Suprapubic skin (tissue), 4 donors: ENCODE measurements around the gene C6orf141. TPM values are rescaled to one million over a fixed set of nuclear protein-coding genes. Genes with fewer than 3 reads are reported as not detected.

Experiments used
- DNase-seq, 2 donors: peaks; one replicate each; pipeline ENCODE4 v3.0.0-alpha.2; 2019; ENCODE audit warnings: low spot score in 2 of 2
- H3K27ac ChIP-seq: fragments of 200-600 bp; sonication (generic); one replicate; pipeline ENCODE4 v1.5.1; 2019
- H3K27me3 ChIP-seq: fragments of 200-600 bp; sonication (generic); one replicate; pipeline ENCODE4 v1.5.1; 2019
- H3K36me3 ChIP-seq: fragments of 200-600 bp; sonication (generic); one replicate; pipeline ENCODE4 v1.5.1; 2019
- H3K4me1 ChIP-seq: fragments of 200-600 bp; sonication (generic); one replicate; pipeline ENCODE4 v1.5.1; 2019
- H3K4me3 ChIP-seq: fragments of 200-600 bp; sonication (generic); one replicate; pipeline ENCODE4 v1.5.1; 2019; ENCODE audit warnings: mild to moderate bottlenecking
- H3K9me3 ChIP-seq: fragments of 200-600 bp; sonication (generic); one replicate; pipeline ENCODE4 v1.5.1; 2019
- EP300 ChIP-seq: sonication (generic); formaldehyde crosslinking; IDR thresholded peaks from one replicate; pipeline ENCODE4 v1.6.1; 2017; ENCODE audit warnings: antibody characterized with exemption
- POLR2A ChIP-seq, 2 donors: fragments of 450-650 bp; IDR thresholded peaks; one replicate each; pipeline ENCODE4 v1.6.1; 2017; ENCODE audit warnings: antibody characterized with exemption in 2 of 2, mild to moderate bottlenecking in 2 of 2, moderate library complexity in 2 of 2
- POLR2AphosphoS5 ChIP-seq, 3 donors: sonication (generic); formaldehyde crosslinking; IDR thresholded peaks; one replicate each; pipeline ENCODE4 v1.6.1; 2017; ENCODE audit warnings: antibody characterized with exemption in 3 of 3
- WGBS: methylation state at CpG from one replicate; pipeline ENCODE4 v1.1.5; 2018; 5-methylcytosine and 5-hydroxymethylcytosine counted together
- total RNA-seq, 4 donors: library from RNA; depleted of rRNA; stranded (reverse); fragments of >200 nt; gene quantifications; one replicate each; pipeline ENCODE4 v1.1.0, GENCODE V29; 2016
- TF ChIP-seq, protein P1 (sequence below), 2 donors: fragments of 200-600 bp in 1 of 2; fragments of 450-650 bp in 1 of 2; sonication (generic) in 1 of 2; IDR thresholded peaks; one replicate each; pipeline ENCODE4 v1.5.1; 2016 to 2019; ENCODE audit warnings: antibody characterized with exemption in 2 of 2, mild to moderate bottlenecking in 1 of 2, moderate library complexity in 1 of 2

C6orf141 gene
- total RNA-seq, 4 donors from 2014 or later: 8.2 to 49.7 (median 9.3) TPM

DNA sequence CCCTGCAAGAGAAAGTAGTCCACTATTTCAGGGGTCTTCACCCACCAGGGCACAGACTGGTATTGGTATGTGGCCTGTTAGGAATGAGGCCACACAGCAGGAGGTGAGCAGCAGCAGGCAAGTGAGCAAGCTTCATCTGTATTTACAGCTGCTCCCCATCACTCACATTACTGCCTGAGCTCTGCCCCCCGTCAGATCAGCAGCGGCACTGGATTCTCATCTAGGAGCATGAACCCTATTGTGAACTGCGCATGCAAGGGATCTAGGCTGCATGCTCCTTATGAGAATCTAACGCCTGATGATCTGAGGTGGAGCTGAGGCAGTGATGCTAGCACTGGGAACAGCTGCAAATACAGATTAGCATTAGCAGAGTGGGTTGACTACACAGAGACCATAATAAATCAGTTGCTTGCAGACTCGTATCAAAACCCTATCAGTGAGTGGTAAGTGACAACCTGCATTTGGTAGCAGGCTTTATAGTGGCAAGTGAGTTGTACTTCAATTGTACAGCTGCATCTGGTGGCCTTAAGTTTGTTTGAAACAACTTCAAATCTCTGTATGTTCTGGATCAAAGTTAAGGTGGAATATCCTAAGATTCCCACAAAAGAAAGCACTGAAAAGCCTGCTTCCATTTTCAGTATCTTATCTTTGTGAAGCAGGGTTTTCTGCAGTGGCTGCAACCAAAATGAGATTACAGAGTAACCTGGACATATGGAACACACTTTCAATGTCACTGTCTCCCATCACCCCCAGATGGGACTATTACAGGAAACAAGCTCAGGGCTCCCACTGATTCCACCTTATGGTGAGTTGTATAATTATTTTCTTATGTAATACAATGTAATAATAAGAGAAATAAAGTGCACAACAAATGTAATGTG, 12.8 kb downstream of the C6orf141 start:
- H3K4me3 ChIP-seq: no peak overlapping the region
- 60% methylated on average over 5 of the region's 5 CpGs for WGBS
- H3K9me3 ChIP-seq: no peaks in the 10 kb centered on the region
- no peak for DNase-seq
- no peak for TF ChIP-seq EP300
- TF ChIP-seq, protein P1, sequence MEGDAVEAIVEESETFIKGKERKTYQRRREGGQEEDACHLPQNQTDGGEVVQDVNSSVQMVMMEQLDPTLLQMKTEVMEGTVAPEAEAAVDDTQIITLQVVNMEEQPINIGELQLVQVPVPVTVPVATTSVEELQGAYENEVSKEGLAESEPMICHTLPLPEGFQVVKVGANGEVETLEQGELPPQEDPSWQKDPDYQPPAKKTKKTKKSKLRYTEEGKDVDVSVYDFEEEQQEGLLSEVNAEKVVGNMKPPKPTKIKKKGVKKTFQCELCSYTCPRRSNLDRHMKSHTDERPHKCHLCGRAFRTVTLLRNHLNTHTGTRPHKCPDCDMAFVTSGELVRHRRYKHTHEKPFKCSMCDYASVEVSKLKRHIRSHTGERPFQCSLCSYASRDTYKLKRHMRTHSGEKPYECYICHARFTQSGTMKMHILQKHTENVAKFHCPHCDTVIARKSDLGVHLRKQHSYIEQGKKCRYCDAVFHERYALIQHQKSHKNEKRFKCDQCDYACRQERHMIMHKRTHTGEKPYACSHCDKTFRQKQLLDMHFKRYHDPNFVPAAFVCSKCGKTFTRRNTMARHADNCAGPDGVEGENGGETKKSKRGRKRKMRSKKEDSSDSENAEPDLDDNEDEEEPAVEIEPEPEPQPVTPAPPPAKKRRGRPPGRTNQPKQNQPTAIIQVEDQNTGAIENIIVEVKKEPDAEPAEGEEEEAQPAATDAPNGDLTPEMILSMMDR (IDR thresholded peaks at IDR 0.05): no peak
- no peak for TF ChIP-seq POLR2A (IDR thresholded peaks at IDR 0.05)
- TF ChIP-seq POLR2AphosphoS5 (IDR thresholded peaks at IDR 0.05): no peak
- H3K36me3 ChIP-seq: no peaks in the 10 kb centered on the region
- no peaks in the 10 kb centered on the region for H3K4me1 ChIP-seq
- no peaks in the 10 kb centered on the region for H3K27me3 ChIP-seq
- no peak overlapping the region for H3K27ac ChIP-seq

DNA sequence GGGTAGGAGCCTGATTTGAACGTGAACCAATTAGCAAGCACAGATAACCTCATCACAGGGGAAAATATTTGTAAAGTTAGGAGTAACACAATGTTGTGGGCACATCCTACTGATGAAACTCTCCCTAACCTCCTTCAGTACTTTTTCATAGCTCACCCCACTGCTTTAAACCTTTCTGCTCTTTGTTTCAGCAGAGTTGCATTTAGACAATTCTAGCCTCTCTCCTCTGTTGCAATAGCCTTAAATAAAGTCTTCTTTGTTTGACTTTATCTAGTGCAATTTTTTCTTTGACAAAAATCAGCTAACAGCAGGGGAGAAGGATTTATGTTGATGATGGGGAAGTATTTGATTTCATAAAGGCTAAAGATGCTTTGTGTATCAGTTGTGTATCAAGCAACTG, 14.1 kb downstream of the C6orf141 start:
- no peak for DNase-seq
- TF ChIP-seq, protein P1 (IDR thresholded peaks at IDR 0.05): no peak
- TF ChIP-seq POLR2A (IDR thresholded peaks at IDR 0.05): no peak
- TF ChIP-seq POLR2AphosphoS5 (IDR thresholded peaks at IDR 0.05): no peak
- TF ChIP-seq EP300: no peak
- Histone ChIP-seq H3K27ac (no peak overlapping the region), H3K4me3 (no peak overlapping the region), H3K27me3 (no peaks in the 10 kb centered on the region), H3K9me3 (no peaks in the 10 kb centered on the region), H3K4me1 (no peaks in the 10 kb centered on the region), H3K36me3 (no peaks in the 10 kb centered on the region)
- 77% methylated on average over 1 of the region's 1 CpG for WGBS

DNA sequence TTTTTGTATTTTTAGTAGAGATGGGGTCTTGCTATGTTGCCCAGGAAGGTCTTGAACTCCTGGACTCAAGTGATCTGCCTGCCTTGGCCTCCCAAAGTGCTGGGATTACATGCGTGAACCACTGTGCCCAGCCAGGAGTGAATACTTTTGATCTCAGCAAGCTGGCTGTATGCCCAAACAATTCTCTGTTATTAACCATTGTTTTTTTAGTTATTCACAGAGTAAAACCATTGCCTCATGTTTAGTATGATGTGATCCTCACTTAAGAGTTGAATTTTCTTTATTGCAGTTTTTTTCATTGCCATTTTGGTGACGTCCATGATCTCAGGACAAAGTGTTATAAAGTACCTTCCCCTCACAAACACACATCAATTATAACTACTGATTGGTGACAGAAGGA, 14.8 kb downstream of the C6orf141 start:
- TF ChIP-seq POLR2A (IDR thresholded peaks at IDR 0.05) (no peak), EP300 (no peak)
- H3K27ac ChIP-seq: no peak overlapping the region
- WGBS: 44% methylated on average over 2 of the region's 2 CpGs

DNA sequence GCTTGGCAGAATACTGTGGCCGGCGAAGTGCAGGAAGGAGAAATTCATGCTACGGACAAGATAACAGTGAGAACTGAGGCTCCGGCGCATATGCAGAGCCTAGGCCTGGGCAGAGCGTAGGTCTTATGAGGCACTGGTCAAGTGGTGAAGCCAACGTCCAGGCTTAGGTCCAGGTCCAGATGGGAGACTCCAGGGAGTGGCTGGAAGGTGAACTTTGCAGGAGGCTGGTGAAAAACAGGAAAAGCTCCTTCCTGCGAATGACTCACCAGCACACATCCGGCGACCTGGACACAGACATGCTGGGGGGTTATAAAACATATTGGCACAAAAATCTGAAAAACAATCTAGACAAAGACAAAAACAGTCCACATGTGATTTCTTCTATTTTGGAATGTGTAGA, 15.4 kb downstream of the C6orf141 start:
- no peak overlapping the region for H3K27ac ChIP-seq
- no peaks in the 10 kb centered on the region for H3K27me3 ChIP-seq
- no peaks in the 10 kb centered on the region for H3K4me1 ChIP-seq
- TF ChIP-seq EP300: no peak
- TF ChIP-seq, protein P1 (IDR thresholded peaks at IDR 0.05): no peak
- no peak for TF ChIP-seq POLR2A (IDR thresholded peaks at IDR 0.05)
- TF ChIP-seq POLR2AphosphoS5 (IDR thresholded peaks at IDR 0.05): no peak
- no peaks in the 10 kb centered on the region for H3K36me3 ChIP-seq
- H3K4me3 ChIP-seq: no peak overlapping the region
- no peak for DNase-seq
- 68% methylated on average over 10 of the region's 10 CpGs for whole genome bisulfite sequencing
- no peaks in the 10 kb centered on the region for H3K9me3 ChIP-seq

More for the DNA sequence above, 14.8 kb downstream of the C6orf141 start:
- no peak for DNase-seq
- Histone ChIP-seq H3K27me3 (no peaks in the 10 kb centered on the region), H3K4me1 (no peaks in the 10 kb centered on the region), H3K4me3 (no peak overlapping the region), H3K36me3 (no peaks in the 10 kb centered on the region), H3K9me3 (no peaks in the 10 kb centered on the region)

DNA sequence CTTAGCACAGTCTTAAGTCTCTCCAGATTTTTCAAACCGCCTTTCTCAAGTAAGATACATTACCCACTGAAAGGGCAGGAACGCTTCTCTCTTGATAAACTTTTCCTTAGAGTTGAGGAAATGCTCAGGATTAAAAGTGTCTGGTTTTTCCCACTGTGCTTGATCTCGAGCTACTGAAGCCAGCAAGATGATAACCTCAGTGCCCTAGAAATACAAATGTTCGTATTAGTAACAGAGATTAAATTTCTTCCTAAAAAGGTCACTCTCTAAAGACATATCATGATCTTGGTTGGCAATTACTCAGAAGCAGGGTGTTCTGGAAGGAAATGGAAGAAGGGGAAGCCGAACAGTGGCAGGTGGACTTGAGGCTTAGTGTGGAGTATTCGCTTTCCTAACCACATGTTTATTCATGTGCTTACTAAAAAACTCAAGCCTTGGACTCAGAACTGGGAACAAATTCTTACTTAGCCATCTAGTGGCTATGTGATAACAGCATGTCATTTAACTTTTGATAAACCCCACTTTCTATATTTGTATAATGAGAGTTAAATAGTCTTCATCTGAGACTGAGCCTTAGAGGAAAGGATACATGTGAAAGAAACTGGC, 20.1 kb downstream of the C6orf141 start:
- Histone ChIP-seq H3K9me3 (no peaks in the 10 kb centered on the region), H3K4me1 (no peaks in the 10 kb centered on the region), H3K27me3 (no peaks in the 10 kb centered on the region), H3K36me3 (no peaks in the 10 kb centered on the region), H3K27ac (no peak overlapping the region), H3K4me3 (no peak overlapping the region)
- DNase-seq: no peak
- WGBS: 46% methylated on average over 6 of the region's 6 CpGs
- TF ChIP-seq POLR2A (IDR thresholded peaks at IDR 0.05) (no peak), POLR2AphosphoS5 (IDR thresholded peaks at IDR 0.05) (no peak), EP300 (no peak)
- TF ChIP-seq, protein P1 (IDR thresholded peaks at IDR 0.05): no peak
